Body of pancreas (tissue), 4 donors: ENCODE measurements around the gene PLXNB3.

Source experiments
- POLR2A ChIP-seq, 3 donors: fragments of 450-650 bp; IDR thresholded peaks; one replicate each; pipeline ENCODE4 v1.6.1; 2016; ENCODE audit warnings: antibody characterized with exemption in 3 of 3, mild to moderate bottlenecking in 2 of 3
- TF ChIP-seq, protein P1 (sequence below), 7 experiments: fragments of 450-650 bp in 4 of 7; fragments of 200-600 bp in 3 of 7; sonication (generic) in 3 of 7; IDR thresholded peaks; one replicate each; pipeline ENCODE4 v1.5.1; 2016 to 2019; ENCODE audit warnings: antibody characterized with exemption in 7 of 7

DNA sequence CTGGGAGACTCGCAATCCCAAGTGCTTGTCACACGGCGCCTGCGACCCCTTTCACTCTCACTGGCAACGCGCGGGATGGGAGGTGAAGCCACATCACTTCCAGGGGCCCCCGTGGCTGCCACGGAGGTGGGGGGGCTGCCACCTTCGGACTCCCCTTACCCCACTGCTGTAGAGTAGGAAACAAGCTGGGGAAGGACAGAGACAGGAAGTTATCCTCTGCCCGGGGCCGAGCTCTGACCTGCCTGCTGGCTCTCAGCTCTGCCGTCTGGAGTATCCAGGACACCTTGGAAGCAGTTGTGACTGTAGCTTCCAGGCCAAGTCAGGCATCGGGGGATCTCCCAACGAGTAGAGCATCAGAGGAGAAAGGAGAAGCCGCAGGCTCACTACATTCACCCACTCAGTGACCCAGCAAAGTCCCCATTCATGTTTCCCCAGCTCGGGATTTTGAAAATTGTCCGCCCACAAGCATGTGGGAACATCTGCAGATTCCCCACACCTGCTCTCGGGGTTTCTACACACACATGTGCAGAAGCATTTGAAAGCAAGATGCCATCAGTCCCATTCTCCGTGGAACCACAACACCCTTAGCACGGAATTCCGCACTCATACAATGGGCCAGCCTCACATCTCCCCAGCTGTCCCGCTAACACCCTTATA is 55.5 kb downstream of the PLXNB3 start:
- TF ChIP-seq, protein P1, sequence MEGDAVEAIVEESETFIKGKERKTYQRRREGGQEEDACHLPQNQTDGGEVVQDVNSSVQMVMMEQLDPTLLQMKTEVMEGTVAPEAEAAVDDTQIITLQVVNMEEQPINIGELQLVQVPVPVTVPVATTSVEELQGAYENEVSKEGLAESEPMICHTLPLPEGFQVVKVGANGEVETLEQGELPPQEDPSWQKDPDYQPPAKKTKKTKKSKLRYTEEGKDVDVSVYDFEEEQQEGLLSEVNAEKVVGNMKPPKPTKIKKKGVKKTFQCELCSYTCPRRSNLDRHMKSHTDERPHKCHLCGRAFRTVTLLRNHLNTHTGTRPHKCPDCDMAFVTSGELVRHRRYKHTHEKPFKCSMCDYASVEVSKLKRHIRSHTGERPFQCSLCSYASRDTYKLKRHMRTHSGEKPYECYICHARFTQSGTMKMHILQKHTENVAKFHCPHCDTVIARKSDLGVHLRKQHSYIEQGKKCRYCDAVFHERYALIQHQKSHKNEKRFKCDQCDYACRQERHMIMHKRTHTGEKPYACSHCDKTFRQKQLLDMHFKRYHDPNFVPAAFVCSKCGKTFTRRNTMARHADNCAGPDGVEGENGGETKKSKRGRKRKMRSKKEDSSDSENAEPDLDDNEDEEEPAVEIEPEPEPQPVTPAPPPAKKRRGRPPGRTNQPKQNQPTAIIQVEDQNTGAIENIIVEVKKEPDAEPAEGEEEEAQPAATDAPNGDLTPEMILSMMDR (IDR thresholded peaks at IDR 0.05): no peak
- no peak for TF ChIP-seq POLR2A (IDR thresholded peaks at IDR 0.05)
